Measurements from ENCODE around the gene PPP1R14C. TPM values are rescaled to one million over a fixed set of nuclear protein-coding genes. Genes with fewer than 3 reads are reported as not detected.

PPP1R14C gene
- total and polyA plus RNA-seq, 2 experiments from 2014 or later = 1.1 to 1.4 TPM

GRCh38 chr6:150163970-150164369 lies 21.1 kb downstream of the PPP1R14C start (continued):
- TF ChIP-seq ZNF462 (CRISPR knock-in tag; IDR thresholded peaks at IDR 0.05) = no peak
- TF ChIP-seq EZH2phosphoT487 (IDR thresholded peaks at IDR 0.05; ENCODE audit: unreplicated experiment) = no peak
- TF ChIP-seq POLR2AphosphoS5 (IDR thresholded peaks at IDR 0.05; ENCODE audit: low read depth) = no peak
- no peak for TF ChIP-seq STAT1 (IDR thresholded peaks at IDR 0.05; ENCODE audit: unreplicated experiment)
- no peak for TF ChIP-seq ZNF331 (CRISPR knock-in tag; IDR thresholded peaks at IDR 0.05; ENCODE audit: low read depth)
- TF ChIP-seq JUNB (IDR thresholded peaks at IDR 0.05; ENCODE audit: unreplicated experiment) = no peak
- TF ChIP-seq CREB1 (CRISPR knock-in tag; IDR thresholded peaks at IDR 0.05; ENCODE audit: low read depth) = no peak
- no peak for TF ChIP-seq REST (IDR thresholded peaks at IDR 0.05; ENCODE audit: unreplicated experiment)
